Measurements from ENCODE around the gene KIAA2012.

The KIAA2012 gene

GRCh38 chr2:202043475-202043874, 29.6 kb upstream of the KIAA2012 start:
- no peak for DNase-seq (ENCODE audit: low spot score)

GRCh38 chr2:202044777-202045176, 28.3 kb upstream of the KIAA2012 start:
- no peak for DNase-seq (ENCODE audit: low spot score)

- no peak for DNase-seq (ENCODE audit: low spot score)
These were observed 26.5 kb upstream of the KIAA2012 start for GRCh38 chr2:202046572-202046971.

- no peak for DNase-seq (ENCODE audit: low spot score)
These were observed 23.8 kb upstream of the KIAA2012 start for GRCh38 chr2:202049092-202049728.

- DNase-seq (ENCODE audit: low spot score), result no peak
These were observed 23.2 kb upstream of the KIAA2012 start for GRCh38 chr2:202049840-202050239.

GRCh38 chr2:202050652-202051051, 22.4 kb upstream of the KIAA2012 start:
- no peak for DNase-seq (ENCODE audit: low spot score)

- DNase-seq (ENCODE audit: low spot score), result peak; percentile 33
These were observed 21.4 kb upstream of the KIAA2012 start for GRCh38 chr2:202051499-202052161.

DNA sequence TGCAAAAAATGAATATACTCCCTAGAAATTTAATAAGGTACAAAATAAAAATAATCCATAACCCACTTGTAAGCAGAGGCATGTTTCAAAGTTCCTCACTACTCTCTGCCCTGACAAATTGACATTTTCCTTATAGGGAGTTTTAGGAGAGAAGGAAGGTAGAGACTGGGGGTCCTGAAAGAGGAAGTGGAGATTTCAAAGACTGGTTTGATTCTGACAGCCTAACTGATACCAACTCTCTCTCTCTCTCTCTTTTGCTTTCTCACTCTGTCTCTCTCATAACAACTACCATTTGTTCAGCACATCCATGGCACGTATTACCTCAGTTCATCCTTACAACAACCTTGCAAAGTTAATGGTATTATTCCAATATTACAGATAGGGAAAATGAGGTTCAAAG, 20.8 kb upstream of the KIAA2012 start:
- no peak for DNase-seq (ENCODE audit: low spot score)

GRCh38 chr2:202054679-202055078, 18.4 kb upstream of the KIAA2012 start:
- no peak for DNase-seq (ENCODE audit: low spot score)

DNA sequence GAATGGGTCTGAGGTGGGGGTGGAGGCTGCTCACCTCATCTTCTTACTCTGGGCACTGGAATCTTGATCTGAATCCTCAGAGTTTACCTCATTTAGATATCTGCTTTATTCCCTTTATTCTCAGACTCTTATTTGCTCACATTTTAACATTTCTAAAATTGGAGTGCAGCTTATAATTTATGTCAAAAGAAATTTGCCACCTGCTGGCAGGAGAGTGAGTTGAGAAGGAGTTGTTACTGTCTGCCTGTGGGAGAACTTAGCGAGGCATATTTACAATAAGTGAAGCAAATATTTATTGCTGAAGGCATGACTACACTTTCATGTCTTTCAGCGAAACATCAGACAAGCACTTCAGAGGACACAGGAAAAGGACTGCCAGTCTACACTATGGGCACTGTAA, 16.4 kb upstream of the KIAA2012 start:
- no peak for DNase-seq (ENCODE audit: low spot score)

- DNase-seq (ENCODE audit: low spot score), result no peak
These were observed 12.8 kb upstream of the KIAA2012 start for GRCh38 chr2:202060218-202060617.

- no peak for DNase-seq (ENCODE audit: low spot score)
These were observed 11.4 kb upstream of the KIAA2012 start for GRCh38 chr2:202061695-202062094.

DNA sequence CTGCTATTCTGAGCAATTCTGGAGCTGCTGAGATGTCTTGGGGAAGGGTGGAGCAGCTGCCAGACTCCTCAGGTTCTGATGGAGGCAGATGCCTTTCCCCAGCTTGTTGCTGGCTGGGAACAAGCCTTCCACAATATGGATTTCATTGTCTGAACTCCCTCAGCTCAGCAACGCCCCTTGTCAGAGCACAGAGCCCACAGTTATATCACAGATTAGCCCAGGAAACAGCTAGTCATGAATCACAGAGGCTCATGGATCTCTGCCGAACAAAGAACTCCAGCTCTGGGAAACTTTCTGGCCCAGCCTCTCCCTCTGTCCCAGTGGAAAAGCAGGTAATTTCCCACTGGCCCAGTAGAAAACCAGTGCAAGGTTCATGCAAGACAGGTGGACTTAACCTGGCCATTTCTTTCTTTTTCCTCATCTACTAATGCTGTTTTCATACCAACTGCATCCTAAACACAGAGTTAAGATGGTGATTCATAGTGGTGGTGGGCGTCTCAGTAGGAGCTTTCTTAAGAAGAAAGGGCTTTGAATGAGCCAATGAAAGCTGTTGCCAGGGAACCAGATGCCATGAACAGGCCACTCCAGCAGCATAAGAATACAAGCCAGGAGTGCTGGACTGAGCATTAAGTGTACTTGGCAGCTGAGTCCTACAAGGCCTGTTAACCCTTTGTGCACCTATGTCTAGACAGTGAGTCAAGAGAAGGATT, 8.7 kb upstream of the KIAA2012 start:
- DNase-seq (ENCODE audit: low spot score), result peak; percentile 40

- no peak for DNase-seq (ENCODE audit: low spot score)
These were observed 8.2 kb upstream of the KIAA2012 start for GRCh38 chr2:202064881-202065230.

DNA sequence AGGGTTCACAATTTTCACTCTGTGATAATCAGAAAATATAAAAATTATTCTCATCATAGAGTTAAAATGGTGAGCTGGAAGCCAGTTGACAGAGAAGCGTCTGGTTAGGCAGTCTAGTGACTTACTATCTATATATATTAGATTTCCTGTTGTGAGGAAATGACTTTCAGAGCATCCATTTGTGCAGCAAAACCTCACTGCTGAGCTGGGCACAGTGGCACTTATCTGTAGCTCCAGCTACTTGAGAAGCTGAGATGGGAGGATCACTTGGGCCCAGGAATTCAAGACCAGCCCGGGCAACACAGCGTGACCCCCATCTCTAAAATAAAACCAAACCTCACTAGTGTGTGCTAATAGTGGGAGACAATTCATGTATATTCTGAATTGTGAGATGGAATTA, 7.2 kb upstream of the KIAA2012 start:
- DNase-seq (ENCODE audit: low spot score), result no peak

GRCh38 chr2:202066875-202067274, 6.2 kb upstream of the KIAA2012 start:
- DNase-seq (ENCODE audit: low spot score), result no peak

DNA sequence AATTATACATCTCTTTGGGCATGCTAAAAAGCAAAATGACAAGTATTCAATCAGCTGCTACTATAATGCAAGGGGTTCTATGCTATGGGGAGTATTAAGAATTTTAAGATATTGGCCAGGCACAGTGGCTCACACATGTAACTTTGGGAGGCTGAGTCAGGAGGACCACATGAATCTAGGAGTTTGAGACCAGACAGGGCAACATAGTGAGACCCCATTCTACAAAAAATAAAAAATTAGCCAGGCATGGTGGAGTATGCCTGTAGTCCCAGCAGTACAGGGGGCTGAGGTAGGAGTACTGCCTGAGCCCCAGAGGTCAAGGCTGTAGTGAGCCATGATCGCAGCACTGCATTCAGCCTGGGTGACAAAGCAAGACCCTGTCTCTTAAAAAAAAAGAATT, 5.5 kb upstream of the KIAA2012 start:
- no peak for DNase-seq (ENCODE audit: low spot score)

DNA sequence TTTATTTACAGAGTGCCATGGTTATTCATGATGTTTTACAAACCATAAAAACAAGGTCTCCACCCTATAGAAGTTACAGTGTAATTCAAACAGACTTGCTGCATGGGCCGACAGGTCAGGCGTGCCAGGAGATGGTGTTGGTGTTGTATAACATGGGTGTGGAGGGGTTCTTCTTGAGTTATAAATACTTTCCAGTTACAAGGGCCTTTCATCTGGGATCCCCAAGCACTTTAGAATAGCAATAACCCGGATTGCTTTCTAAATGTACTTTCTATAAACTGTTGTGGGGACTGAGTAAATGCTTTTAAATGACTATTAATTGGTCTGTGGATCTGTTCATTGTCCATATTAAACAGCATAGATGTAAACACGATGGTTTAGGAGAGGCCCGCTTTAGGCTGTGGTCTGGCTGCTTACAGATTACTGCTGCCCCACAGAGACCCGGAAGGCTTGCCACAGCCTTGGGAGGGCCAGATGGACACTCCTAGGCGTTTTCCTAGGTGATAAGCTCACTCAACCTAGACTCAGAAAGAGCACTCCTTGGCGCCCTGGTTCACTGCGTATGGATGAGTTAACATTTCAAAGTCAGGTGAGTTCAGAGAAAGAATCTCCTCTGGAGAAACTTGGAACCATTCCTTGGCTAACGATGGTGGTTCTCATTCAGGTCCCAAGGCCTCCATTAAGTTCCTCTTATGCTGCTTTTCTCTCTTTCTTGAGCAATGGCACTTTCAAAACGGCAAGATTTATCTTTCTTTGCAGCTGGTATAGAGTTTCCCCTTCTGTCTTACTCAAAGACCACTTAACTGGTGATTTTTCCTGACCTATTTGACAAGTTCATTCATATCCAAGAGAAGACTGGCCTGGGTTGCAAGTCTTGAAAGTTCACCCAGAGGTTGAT, 3.6 kb upstream of the KIAA2012 start:
- DNase-seq (ENCODE audit: low spot score), result no peak

- no peak for DNase-seq (ENCODE audit: low spot score)
These were observed 1.9 kb upstream of the KIAA2012 start for GRCh38 chr2:202071107-202071506.

DNA sequence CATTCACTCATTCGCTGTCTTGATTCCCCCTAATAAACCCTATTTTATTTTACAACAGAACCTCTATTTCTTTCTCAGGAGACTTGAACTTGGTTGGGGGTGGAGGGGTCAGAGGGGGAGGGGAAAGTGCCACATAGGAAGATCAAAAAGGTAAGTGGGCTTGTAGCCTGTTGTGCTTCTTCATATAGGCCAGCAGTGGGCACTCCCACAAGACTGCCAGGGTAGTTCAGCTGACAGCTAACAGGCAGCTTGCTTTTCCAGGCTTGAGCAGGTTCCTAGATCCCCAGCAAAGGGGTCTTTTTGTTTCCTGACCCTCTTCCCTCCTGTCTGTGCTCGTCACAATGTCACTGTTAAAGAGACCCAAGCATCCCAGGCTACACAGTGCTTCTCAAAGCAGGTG, 829 bp upstream of the KIAA2012 start:
- DNase-seq (ENCODE audit: low spot score), result no peak

DNA sequence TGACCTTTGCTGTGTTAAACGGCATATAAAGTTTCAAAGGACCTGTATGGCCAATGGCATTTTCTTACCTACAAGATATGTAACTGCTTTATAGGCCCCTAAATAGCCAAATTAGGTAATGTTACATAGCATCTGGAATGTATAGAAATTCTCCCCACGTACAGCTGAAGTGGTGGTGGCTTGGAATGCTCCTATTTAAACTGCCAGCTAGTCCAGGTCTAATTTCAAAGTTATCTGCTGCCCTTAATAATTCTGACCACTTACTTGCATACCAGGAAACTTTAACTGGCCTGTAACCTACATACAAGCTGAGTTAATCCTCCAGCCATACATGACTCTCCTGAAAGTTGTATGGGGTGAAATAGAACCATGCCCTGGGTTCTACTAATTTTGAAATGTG, 1.3 kb downstream of the KIAA2012 start:
- DNase-seq (ENCODE audit: low spot score), result no peak

GRCh38 chr2:202079310-202079709, 6.3 kb downstream of the KIAA2012 start:
- DNase-seq (ENCODE audit: low spot score), result no peak
